Prostate gland (tissue), 2 donors: Measurements from ENCODE around the gene YBX3.

Experiments
- POLR2A ChIP-seq: fragments of 450-650 bp; IDR thresholded peaks from one replicate; pipeline ENCODE4 v1.6.1; 2016; ENCODE audit warnings: antibody characterized with exemption, mild to moderate bottlenecking
- POLR2AphosphoS5 ChIP-seq: sonication (generic); formaldehyde crosslinking; IDR thresholded peaks from one replicate; pipeline ENCODE4 v1.6.1; 2017; ENCODE audit warnings: antibody characterized with exemption
- TF ChIP-seq, protein P1 (sequence below), 4 experiments: fragments of 200-600 bp in 2 of 4; fragments of 450-650 bp in 2 of 4; sonication (generic) in 2 of 4; IDR thresholded peaks; 1 replicate in 3 of 4; 2 replicates in 1 of 4; pipeline ENCODE4 v1.5.1; 2016 to 2019; ENCODE audit warnings: antibody characterized with exemption in 4 of 4, mild to moderate bottlenecking in 2 of 4, moderate library complexity in 2 of 4

DNA sequence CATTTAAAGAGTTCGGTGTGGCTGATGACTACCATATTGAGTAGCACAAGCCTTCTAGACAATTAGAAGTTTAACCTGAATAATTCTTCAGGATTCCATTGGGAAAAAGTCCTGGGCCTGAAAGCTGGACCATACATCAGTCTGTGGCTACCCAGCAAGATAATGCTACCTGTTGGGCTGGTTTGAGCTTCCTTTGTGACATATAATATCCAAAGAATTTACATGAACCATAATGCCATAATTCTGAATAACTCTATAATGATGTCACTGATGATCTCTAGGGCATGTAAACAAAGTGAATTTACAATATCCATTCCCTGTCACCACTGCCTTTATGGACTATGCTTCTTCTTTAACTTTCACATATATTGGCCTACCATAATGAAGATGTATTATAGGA is 3.8 kb upstream of the YBX3 start:
- TF ChIP-seq, protein P1, sequence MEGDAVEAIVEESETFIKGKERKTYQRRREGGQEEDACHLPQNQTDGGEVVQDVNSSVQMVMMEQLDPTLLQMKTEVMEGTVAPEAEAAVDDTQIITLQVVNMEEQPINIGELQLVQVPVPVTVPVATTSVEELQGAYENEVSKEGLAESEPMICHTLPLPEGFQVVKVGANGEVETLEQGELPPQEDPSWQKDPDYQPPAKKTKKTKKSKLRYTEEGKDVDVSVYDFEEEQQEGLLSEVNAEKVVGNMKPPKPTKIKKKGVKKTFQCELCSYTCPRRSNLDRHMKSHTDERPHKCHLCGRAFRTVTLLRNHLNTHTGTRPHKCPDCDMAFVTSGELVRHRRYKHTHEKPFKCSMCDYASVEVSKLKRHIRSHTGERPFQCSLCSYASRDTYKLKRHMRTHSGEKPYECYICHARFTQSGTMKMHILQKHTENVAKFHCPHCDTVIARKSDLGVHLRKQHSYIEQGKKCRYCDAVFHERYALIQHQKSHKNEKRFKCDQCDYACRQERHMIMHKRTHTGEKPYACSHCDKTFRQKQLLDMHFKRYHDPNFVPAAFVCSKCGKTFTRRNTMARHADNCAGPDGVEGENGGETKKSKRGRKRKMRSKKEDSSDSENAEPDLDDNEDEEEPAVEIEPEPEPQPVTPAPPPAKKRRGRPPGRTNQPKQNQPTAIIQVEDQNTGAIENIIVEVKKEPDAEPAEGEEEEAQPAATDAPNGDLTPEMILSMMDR (IDR thresholded peaks at IDR 0.05): no peak
- no peak for TF ChIP-seq POLR2A
- no peak for TF ChIP-seq POLR2AphosphoS5
